Heart left ventricle (tissue), 13 donors: ENCODE data around the gene COL19A1.

Experiments used
- CTCF ChIP-seq, 12 donors: fragments of 200-600 bp; sonication (generic) in 4 of 12; IDR thresholded peaks; one replicate each; pipeline versions ENCODE4 v1.5.0 to v1.8.0; 2018 to 2022; ENCODE audit warnings: antibody characterized with exemption in 12 of 12, mild to moderate bottlenecking in 5 of 12
- POLR2A ChIP-seq, 2 donors: fragments of 450-650 bp; IDR thresholded peaks; one replicate each; pipeline ENCODE4 v1.6.1; 2017; ENCODE audit warnings: antibody characterized with exemption in 2 of 2, mild to moderate bottlenecking in 2 of 2, moderate library complexity in 2 of 2
- donor health status: ischemic (EF 13 %, LVEDD 7.1; RV severe dilation, severe dysfunction).
- donor health status: DM: no; HTN: yes; CAD: no.
- donor health status: DM: no; HTN: no; CAD: no.
- donor health status: ischemic (EF 25% LVEDD 6.9; RV normal size, moderate dysfunction).
- donor health status: ischemic (EF 25% LVEDD 5.7; RV mildly dilated, moderate dysfunction).
- donor health status: ischemic (EF 35%, LVEDD 5.7; RV mildly dilated, moderate dysfunction).
- donor health status: nonischemic (EF 11% LVEDD 7.7; RV severe dilation, severe dysfunction).
- donor health status: DM: yes; HTN: yes; CAD: no.
- donor health status: PGD.
- donor health status: ischemic (EF 29% LVEDD 5.4; RV normal size, mild dysfunction).
- donor health status: nonischemic (EF 23%, LVEDD 6.1; RV moderate dilation, normal function).

GRCh38 chr6:70124882-70125545 is 258.7 kb downstream of the COL19A1 start:
- no peak for TF ChIP-seq CTCF (IDR thresholded peaks at IDR 0.05)
- TF ChIP-seq POLR2A (IDR thresholded peaks at IDR 0.05): no peak
